Measurements from ENCODE around the gene CRTC3.

The CRTC3 gene

GRCh38 chr15:90606641-90607040, 76.9 kb downstream of the CRTC3 start:
- in situ Hi-C loops (cut with MboI; ENCODE audit: low sequenced_read_pairs, unreplicated experiment) = no loop called here
- TF ChIP-seq CTCF (IDR thresholded peaks at IDR 0.05; ENCODE audit: borderline replicate concordance, control extremely low read depth, extremely low read depth, insufficient read depth, missing control alignments) = no peak
- no peak for DNase-seq (ENCODE audit: low spot score)

- TF ChIP-seq CTCF (IDR thresholded peaks at IDR 0.05; ENCODE audit: borderline replicate concordance, control extremely low read depth, extremely low read depth, insufficient read depth, missing control alignments) = no peak
These were observed 77.6 kb downstream of the CRTC3 start for GRCh38 chr15:90607361-90607760.

GRCh38 chr15:90609242-90610180, 79.8 kb downstream of the CRTC3 start:
- no peak for DNase-seq (ENCODE audit: low spot score)
- no peak for TF ChIP-seq CTCF (IDR thresholded peaks at IDR 0.05; ENCODE audit: borderline replicate concordance, control extremely low read depth, extremely low read depth, insufficient read depth, missing control alignments)
- in situ Hi-C loops (cut with MboI; ENCODE audit: low sequenced_read_pairs, unreplicated experiment) = no loop called here

More at GRCh38 chr15:90607361-90607760, 77.6 kb downstream of the CRTC3 start:
- in situ Hi-C loops (cut with MboI; ENCODE audit: low sequenced_read_pairs, unreplicated experiment) = no loop called here
- no peak for DNase-seq (ENCODE audit: low spot score)

- no peak for DNase-seq (ENCODE audit: low spot score)
- in situ Hi-C loops (cut with MboI; ENCODE audit: low sequenced_read_pairs, unreplicated experiment) = no loop called here
- TF ChIP-seq CTCF (IDR thresholded peaks at IDR 0.05; ENCODE audit: borderline replicate concordance, control extremely low read depth, extremely low read depth, insufficient read depth, missing control alignments) = no peak
These were observed 80.5 kb downstream of the CRTC3 start for GRCh38 chr15:90610190-90610589.

GRCh38 chr15:90611157-90611556, 81.4 kb downstream of the CRTC3 start:
- TF ChIP-seq CTCF (IDR thresholded peaks at IDR 0.05; ENCODE audit: borderline replicate concordance, control extremely low read depth, extremely low read depth, insufficient read depth, missing control alignments) = no peak
- DNase-seq (ENCODE audit: low spot score) = no peak
- in situ Hi-C loops (cut with MboI; ENCODE audit: low sequenced_read_pairs, unreplicated experiment) = no loop called here

- no peak for DNase-seq (ENCODE audit: low spot score)
- no peak for TF ChIP-seq CTCF (IDR thresholded peaks at IDR 0.05; ENCODE audit: borderline replicate concordance, control extremely low read depth, extremely low read depth, insufficient read depth, missing control alignments)
- in situ Hi-C loops (cut with MboI; ENCODE audit: low sequenced_read_pairs, unreplicated experiment) = no loop called here
These were observed 87.4 kb downstream of the CRTC3 start for GRCh38 chr15:90617171-90617570.
